Measurements from ENCODE around the gene OXSM.

GRCh38 chr3:25782636-25782937 lies 7.3 kb upstream of the OXSM start:
- TF ChIP-seq ELF1 (IDR thresholded peaks at IDR 0.05; ENCODE audit: borderline replicate concordance, low read depth) (no peak), RAD21 (IDR thresholded peaks at IDR 0.05; ENCODE audit: low read depth) (no peak), JUND (IDR thresholded peaks at IDR 0.05) (no peak), EZH2phosphoT487 (IDR thresholded peaks at IDR 0.05; ENCODE audit: borderline replicate concordance) (no peak), FOSL1 (IDR thresholded peaks at IDR 0.05; ENCODE audit: low read depth) (no peak), SRF (IDR thresholded peaks at IDR 0.05; ENCODE audit: low read depth) (no peak)
- TF ChIP-seq, protein P1, sequence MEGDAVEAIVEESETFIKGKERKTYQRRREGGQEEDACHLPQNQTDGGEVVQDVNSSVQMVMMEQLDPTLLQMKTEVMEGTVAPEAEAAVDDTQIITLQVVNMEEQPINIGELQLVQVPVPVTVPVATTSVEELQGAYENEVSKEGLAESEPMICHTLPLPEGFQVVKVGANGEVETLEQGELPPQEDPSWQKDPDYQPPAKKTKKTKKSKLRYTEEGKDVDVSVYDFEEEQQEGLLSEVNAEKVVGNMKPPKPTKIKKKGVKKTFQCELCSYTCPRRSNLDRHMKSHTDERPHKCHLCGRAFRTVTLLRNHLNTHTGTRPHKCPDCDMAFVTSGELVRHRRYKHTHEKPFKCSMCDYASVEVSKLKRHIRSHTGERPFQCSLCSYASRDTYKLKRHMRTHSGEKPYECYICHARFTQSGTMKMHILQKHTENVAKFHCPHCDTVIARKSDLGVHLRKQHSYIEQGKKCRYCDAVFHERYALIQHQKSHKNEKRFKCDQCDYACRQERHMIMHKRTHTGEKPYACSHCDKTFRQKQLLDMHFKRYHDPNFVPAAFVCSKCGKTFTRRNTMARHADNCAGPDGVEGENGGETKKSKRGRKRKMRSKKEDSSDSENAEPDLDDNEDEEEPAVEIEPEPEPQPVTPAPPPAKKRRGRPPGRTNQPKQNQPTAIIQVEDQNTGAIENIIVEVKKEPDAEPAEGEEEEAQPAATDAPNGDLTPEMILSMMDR (IDR thresholded peaks at IDR 0.05 in 2 of 3, conservative IDR thresholded peaks at IDR 0.05 in 1 of 3; ENCODE audit: borderline replicate concordance in 1 of 3, insufficient read depth in 1 of 3, low read depth in 2 of 3, low read length in 2 of 3) = no peak
